Esophagus squamous epithelium (tissue), 4 donors: ENCODE measurements around the gene CDK2.
"Not testable (repeated sequence)": the region's sequence is repeated elsewhere in the genome, so short reads cannot be mapped to it uniquely, and the experiment has no call there.

Experiments
- CTCF ChIP-seq, 6 experiments: fragments of 450-650 bp in 4 of 6; fragments of 200-600 bp in 2 of 6; sonication (generic) in 2 of 6; IDR thresholded peaks; one replicate each; pipeline ENCODE4 v1.5.1; 2016 to 2019; ENCODE audit warnings: antibody characterized with exemption in 6 of 6, mild to moderate bottlenecking in 4 of 6, moderate library complexity in 4 of 6
- POLR2A ChIP-seq, 4 donors: fragments of 450-650 bp; IDR thresholded peaks; one replicate each; pipeline ENCODE4 v1.6.1; 2017; ENCODE audit warnings: antibody characterized with exemption in 4 of 4, mild to moderate bottlenecking in 4 of 4, moderate library complexity in 3 of 4

GRCh38 chr12:55985976-55986375, 19.3 kb downstream of the CDK2 start:
- TF ChIP-seq POLR2A, CTCF (IDR thresholded peaks at IDR 0.05): not testable (repeated sequence)
